DOHH2 (cell line): ENCODE measurements around the gene KIF1C.

ENCODE experiments used
- H3F3A ChIP-seq: fragments of 200-600 bp; sonication (generic), shearing (Covaris generic); 2 replicates; pipeline ENCODE4 v1.6.0; 2016; ENCODE audit warnings: antibody characterized with exemption, mild to moderate bottlenecking; ENCODE audit not compliant: control insufficient read depth, insufficient read depth
- H3K27ac ChIP-seq: fragments of 200-600 bp; sonication (generic); 2 replicates; pipeline ENCODE4 v1.5.1; 2014; ENCODE audit warnings: low read depth, mild to moderate bottlenecking, low read length, moderate library complexity
- H3K27me3 ChIP-seq: fragments of 200-600 bp; sonication (generic); 2 replicates; pipeline ENCODE4 v1.6.1; 2014; ENCODE audit warnings: mild to moderate bottlenecking, low read length, mixed read lengths; ENCODE audit not compliant: control insufficient read depth
- H3K36me3 ChIP-seq: fragments of 200-600 bp; sonication (generic); 2 replicates; pipeline ENCODE4 v1.6.1; 2014; ENCODE audit warnings: mild to moderate bottlenecking, low read length, moderate library complexity, mixed read lengths; ENCODE audit not compliant: control insufficient read depth
- H3K4me1 ChIP-seq: fragments of 200-600 bp; sonication (generic); 2 replicates; pipeline ENCODE4 v1.6.1; 2014; ENCODE audit warnings: mild to moderate bottlenecking, low read length, mixed read lengths; ENCODE audit not compliant: control insufficient read depth
- H3K4me2 ChIP-seq: fragments of 200-600 bp; sonication (generic); 2 replicates; pipeline ENCODE4 v1.6.0; 2014; ENCODE audit warnings: mild to moderate bottlenecking, low read length, moderate library complexity
- H3K4me3 ChIP-seq: fragments of 200-600 bp; sonication (generic); 2 replicates; pipeline ENCODE4 v1.5.1; 2014; ENCODE audit warnings: mild to moderate bottlenecking, low read length, mixed read lengths
- H3K79me2 ChIP-seq: fragments of 200-600 bp; sonication (generic); 2 replicates; pipeline ENCODE4 v1.6.1; 2014; ENCODE audit warnings: mild to moderate bottlenecking, low read length, mixed read lengths; ENCODE audit not compliant: control insufficient read depth
- H3K9me2 ChIP-seq: fragments of 200-600 bp; sonication (generic); replicated peaks from 2 replicates; pipeline ENCODE4 v1.6.1; 2014; ENCODE audit warnings: mild to moderate bottlenecking, low read length, mixed read lengths; ENCODE audit not compliant: control insufficient read depth
- H3K9me3 ChIP-seq: fragments of 200-600 bp; sonication (generic); 2 replicates; pipeline ENCODE4 v1.6.1; 2014; ENCODE audit warnings: antibody characterized with exemption, low read length, mixed read lengths; ENCODE audit not compliant: control insufficient read depth, insufficient read depth
- H4K20me1 ChIP-seq: fragments of 200-600 bp; sonication (generic); 2 replicates; pipeline ENCODE4 v1.6.0; 2014; ENCODE audit warnings: low read depth, mild to moderate bottlenecking, antibody characterized with exemption, low read length, moderate library complexity; ENCODE audit not compliant: control insufficient read depth, insufficient read depth
- CTCF ChIP-seq: fragments of 200-600 bp; sonication (generic); IDR thresholded peaks from one replicate; pipeline ENCODE4 v1.5.1; 2014; ENCODE audit warnings: antibody characterized with exemption, mild to moderate bottlenecking, low read depth, low read length; ENCODE audit not compliant: poor library complexity, severe bottlenecking
- EZH2phosphoT487 ChIP-seq: fragments of 200-600 bp; sonication (generic); IDR thresholded peaks from 2 replicates; pipeline ENCODE4 v1.6.1; 2017; ENCODE audit warnings: borderline replicate concordance, mild to moderate bottlenecking, antibody characterized with exemption, low read length, moderate library complexity, mixed read lengths

Gene KIF1C

GRCh38 chr17:4951486-4951885, 46.3 kb upstream of the KIF1C start:
- Histone ChIP-seq H3K27ac (no peak overlapping the region), H3K9me3 (no peaks in the 10 kb centered on the region), H3K36me3 (peaks cover 20% of the 10 kb centered on the region), H3K4me2 (peak overlapping the region; percentile 94), H3K27me3 (no peaks in the 10 kb centered on the region), H3K79me2 (peaks cover 30% of the 10 kb centered on the region), H4K20me1 (peaks cover 4% of the 10 kb centered on the region; the same call in 1 of the 2 replicates), H3K4me3 (peak overlapping the region; percentile 93), H3F3A (peaks cover 18% of the 10 kb centered on the region), H3K9me2 (no peaks in the 10 kb centered on the region), H3K4me1 (peaks cover 26% of the 10 kb centered on the region)
- TF ChIP-seq CTCF: no peak
- no peak for TF ChIP-seq EZH2phosphoT487

GRCh38 chr17:4953451-4953961, 44.2 kb upstream of the KIF1C start:
- Histone ChIP-seq H3K79me2 (peaks cover 10% of the 10 kb centered on the region), H3K4me3 (no peak overlapping the region), H3K4me2 (no peak overlapping the region), H3K9me3 (no peaks in the 10 kb centered on the region), H3K27me3 (no peaks in the 10 kb centered on the region), H3F3A (peaks cover 12% of the 10 kb centered on the region), H3K4me1 (peaks cover 22% of the 10 kb centered on the region), H3K36me3 (peaks cover 2% of the 10 kb centered on the region), H4K20me1 (no peaks in the 10 kb centered on the region), H3K27ac (no peak overlapping the region), H3K9me2 (no peaks in the 10 kb centered on the region)
- TF ChIP-seq CTCF (no peak), EZH2phosphoT487 (no peak)

GRCh38 chr17:4955091-4955490, 42.7 kb upstream of the KIF1C start:
- Histone ChIP-seq H3K4me1 (peaks cover 19% of the 10 kb centered on the region), H3K4me2 (no peak overlapping the region), H3K36me3 (peaks cover 8% of the 10 kb centered on the region), H3K79me2 (peaks cover 9% of the 10 kb centered on the region), H3K27ac (no peak overlapping the region), H3K9me3 (no peaks in the 10 kb centered on the region), H3K27me3 (no peaks in the 10 kb centered on the region), H3F3A (peaks cover 6% of the 10 kb centered on the region; the same call in 1 of the 2 replicates), H3K4me3 (no peak overlapping the region), H4K20me1 (no peaks in the 10 kb centered on the region), H3K9me2 (no peaks in the 10 kb centered on the region)
- no peak for TF ChIP-seq EZH2phosphoT487
- TF ChIP-seq CTCF: no peak
